ENCODE data around the gene PCDH19.

Gene PCDH19

GRCh38 chrX:100315566-100315965, 94.5 kb downstream of the PCDH19 start:
- DNase-seq (ENCODE audit: low read depth in 1 of 2, low spot score in 1 of 2) = no peak

- DNase-seq (ENCODE audit: low read depth in 1 of 2, low spot score in 1 of 2) = no peak
These were observed 110.5 kb downstream of the PCDH19 start for GRCh38 chrX:100299559-100299958.

- no peak for DNase-seq (ENCODE audit: low read depth in 1 of 2, low spot score in 1 of 2)
These were observed 112.3 kb downstream of the PCDH19 start for GRCh38 chrX:100297728-100298127.

GRCh38 chrX:100296183-100296753, 113.8 kb downstream of the PCDH19 start:
- no peak for DNase-seq (ENCODE audit: low read depth in 1 of 2, low spot score in 1 of 2)

GRCh38 chrX:100294965-100295364, 115.1 kb downstream of the PCDH19 start:
- DNase-seq (ENCODE audit: low read depth in 1 of 2, low spot score in 1 of 2) = no peak

- DNase-seq (ENCODE audit: low read depth in 1 of 2, low spot score in 1 of 2) = no peak
These were observed 121.0 kb downstream of the PCDH19 start for GRCh38 chrX:100289066-100289558.

- DNase-seq (ENCODE audit: low read depth in 1 of 2, low spot score in 1 of 2) = no peak
These were observed 132.8 kb downstream of the PCDH19 start for GRCh38 chrX:100277231-100277630.

GRCh38 chrX:100274916-100275315, 135.2 kb downstream of the PCDH19 start:
- no peak for DNase-seq (ENCODE audit: low read depth in 1 of 2, low spot score in 1 of 2)

GRCh38 chrX:100265179-100265578, 144.9 kb downstream of the PCDH19 start:
- DNase-seq (ENCODE audit: low read depth in 1 of 2, low spot score in 1 of 2) = no peak

- DNase-seq (ENCODE audit: low read depth in 1 of 2, low spot score in 1 of 2) = no peak
These were observed 145.9 kb downstream of the PCDH19 start for GRCh38 chrX:100264200-100264599.

GRCh38 chrX:100263650-100264049, 146.4 kb downstream of the PCDH19 start:
- DNase-seq (ENCODE audit: low read depth in 1 of 2, low spot score in 1 of 2) = no peak

- DNase-seq (ENCODE audit: low read depth in 1 of 2, low spot score in 1 of 2) = no peak
These were observed 161.1 kb downstream of the PCDH19 start for GRCh38 chrX:100248885-100249493.

- DNase-seq (ENCODE audit: low read depth in 1 of 2, low spot score in 1 of 2) = no peak
These were observed 162.2 kb downstream of the PCDH19 start for GRCh38 chrX:100247826-100248225.

GRCh38 chrX:100244681-100245080, 165.4 kb downstream of the PCDH19 start:
- DNase-seq (ENCODE audit: low read depth in 1 of 2, low spot score in 1 of 2) = no peak

Data from activated CD4-positive, alpha-beta T cell treated with anti-CD3 and anti-CD28 coated beads, Interleukin-2, amount 50 U/mL, for 24 hours (primary cell).